MG63 (cell line): Measurements from ENCODE around the gene PAX2. TPM values are rescaled to one million over a fixed set of nuclear protein-coding genes. Genes with fewer than 3 reads are reported as not detected.

Experiments used
- DNase-seq: peaks from one replicate; pipeline ENCODE4 v3.0.0-alpha.2; 2020
- H3K27me3 ChIP-seq: fragments of 250-450 bp; sonication (Bioruptor Pico); 2 replicates; pipeline ENCODE4 v1.5.1; 2020; ENCODE audit warnings: mild to moderate bottlenecking, moderate library complexity
- H3K36me3 ChIP-seq: fragments of 250-450 bp; sonication (Bioruptor Pico); 2 replicates; pipeline ENCODE4 v1.5.1; 2020; ENCODE audit warnings: mild to moderate bottlenecking, moderate library complexity
- H3K4me3 ChIP-seq: fragments of 250-450 bp; sonication (Bioruptor Pico); 2 replicates; pipeline ENCODE4 v1.5.1; 2020; ENCODE audit warnings: mild to moderate bottlenecking, moderate library complexity
- H3K9me3 ChIP-seq: fragments of 250-450 bp; sonication (Bioruptor Pico); 2 replicates; pipeline ENCODE4 v1.5.1; 2020; ENCODE audit warnings: mild to moderate bottlenecking, moderate library complexity
- total RNA-seq: library from RNA; depleted of rRNA; stranded (reverse); fragments of >200 nt; shearing (Covaris generic); gene quantifications from 2 replicates; pipeline ENCODE4 v1.2.3, GENCODE V29; 2014; ENCODE audit warnings: low replicate concordance

The PAX2 gene
- total RNA-seq, 1 experiment from 2014 or later = not detected

GRCh38 chr10:100763043-100763747 lies 17.8 kb downstream of the PAX2 start:
- Histone ChIP-seq H3K9me3 (no peaks in the 10 kb centered on the region), H3K36me3 (no peaks in the 10 kb centered on the region), H3K4me3 (no peak overlapping the region), H3K27me3 (peaks cover 15% of the 10 kb centered on the region)
- DNase-seq = no peak

GRCh38 chr10:100766693-100767421 lies 21.5 kb downstream of the PAX2 start:
- Histone ChIP-seq H3K4me3 (no peak overlapping the region), H3K9me3 (no peaks in the 10 kb centered on the region), H3K36me3 (no peaks in the 10 kb centered on the region), H3K27me3 (peaks cover 15% of the 10 kb centered on the region)
- DNase-seq = no peak

- Histone ChIP-seq H3K4me3 (no peak overlapping the region), H3K27me3 (peaks cover 15% of the 10 kb centered on the region), H3K36me3 (no peaks in the 10 kb centered on the region), H3K9me3 (no peaks in the 10 kb centered on the region)
- DNase-seq = no peak
These were observed 22.0 kb downstream of the PAX2 start for GRCh38 chr10:100767422-100767775.

GRCh38 chr10:100769481-100769880 lies 24.1 kb downstream of the PAX2 start:
- Histone ChIP-seq H3K27me3 (peaks cover 15% of the 10 kb centered on the region), H3K9me3 (no peaks in the 10 kb centered on the region), H3K4me3 (no peak overlapping the region), H3K36me3 (no peaks in the 10 kb centered on the region)
- DNase-seq = no peak

GRCh38 chr10:100773646-100774045 lies 28.3 kb downstream of the PAX2 start:
- no peaks in the 10 kb centered on the region for H3K9me3 ChIP-seq
- no peaks in the 10 kb centered on the region for H3K27me3 ChIP-seq
- no peak overlapping the region for H3K4me3 ChIP-seq
- DNase-seq = no peak
- no peaks in the 10 kb centered on the region for H3K36me3 ChIP-seq

GRCh38 chr10:100774223-100774622 lies 28.8 kb downstream of the PAX2 start:
- H3K27me3 ChIP-seq = no peaks in the 10 kb centered on the region
- no peaks in the 10 kb centered on the region for H3K9me3 ChIP-seq
- H3K4me3 ChIP-seq = no peak overlapping the region
- H3K36me3 ChIP-seq = no peaks in the 10 kb centered on the region
- DNase-seq = no peak

- no peak overlapping the region for H3K4me3 ChIP-seq
- no peak for DNase-seq
- H3K27me3 ChIP-seq = no peaks in the 10 kb centered on the region
- no peaks in the 10 kb centered on the region for H3K9me3 ChIP-seq
- no peaks in the 10 kb centered on the region for H3K36me3 ChIP-seq
These were observed 29.5 kb downstream of the PAX2 start for GRCh38 chr10:100774876-100775275.

GRCh38 chr10:100775386-100775785 lies 30.0 kb downstream of the PAX2 start:
- DNase-seq = peak; percentile 90
- H3K36me3 ChIP-seq = no peaks in the 10 kb centered on the region
- no peaks in the 10 kb centered on the region for H3K9me3 ChIP-seq
- no peaks in the 10 kb centered on the region for H3K27me3 ChIP-seq
- no peak overlapping the region for H3K4me3 ChIP-seq

- Histone ChIP-seq H3K4me3 (no peak overlapping the region), H3K36me3 (no peaks in the 10 kb centered on the region), H3K9me3 (no peaks in the 10 kb centered on the region), H3K27me3 (no peaks in the 10 kb centered on the region)
- DNase-seq = no peak
These were observed 30.5 kb downstream of the PAX2 start for GRCh38 chr10:100775871-100776270.

GRCh38 chr10:100776671-100777070 lies 31.3 kb downstream of the PAX2 start:
- DNase-seq = no peak
- Histone ChIP-seq H3K36me3 (no peaks in the 10 kb centered on the region), H3K4me3 (no peak overlapping the region), H3K9me3 (no peaks in the 10 kb centered on the region), H3K27me3 (no peaks in the 10 kb centered on the region)

GRCh38 chr10:100779329-100779728 lies 33.9 kb downstream of the PAX2 start:
- no peaks in the 10 kb centered on the region for H3K27me3 ChIP-seq
- H3K36me3 ChIP-seq = no peaks in the 10 kb centered on the region
- no peak for DNase-seq
- no peaks in the 10 kb centered on the region for H3K9me3 ChIP-seq
- H3K4me3 ChIP-seq = no peak overlapping the region

GRCh38 chr10:100780324-100780723 lies 34.9 kb downstream of the PAX2 start:
- Histone ChIP-seq H3K9me3 (no peaks in the 10 kb centered on the region), H3K27me3 (no peaks in the 10 kb centered on the region), H3K4me3 (no peak overlapping the region), H3K36me3 (no peaks in the 10 kb centered on the region)
- no peak for DNase-seq

- H3K4me3 ChIP-seq = no peak overlapping the region
- no peaks in the 10 kb centered on the region for H3K36me3 ChIP-seq
- no peaks in the 10 kb centered on the region for H3K9me3 ChIP-seq
- DNase-seq = no peak
- H3K27me3 ChIP-seq = no peaks in the 10 kb centered on the region
These were observed 35.8 kb downstream of the PAX2 start for GRCh38 chr10:100781145-100781665.

- H3K27me3 ChIP-seq = no peaks in the 10 kb centered on the region
These were observed 37.3 kb downstream of the PAX2 start for GRCh38 chr10:100782461-100783244.

GRCh38 chr10:100784126-100784525 lies 38.7 kb downstream of the PAX2 start:
- DNase-seq = no peak
- Histone ChIP-seq H3K27me3 (no peaks in the 10 kb centered on the region), H3K36me3 (no peaks in the 10 kb centered on the region), H3K9me3 (no peaks in the 10 kb centered on the region), H3K4me3 (no peak overlapping the region)

More at GRCh38 chr10:100782461-100783244, 37.3 kb downstream of the PAX2 start:
- Histone ChIP-seq H3K4me3 (no peak overlapping the region), H3K36me3 (no peaks in the 10 kb centered on the region), H3K9me3 (no peaks in the 10 kb centered on the region)
- DNase-seq = no peak

- H3K9me3 ChIP-seq = no peaks in the 10 kb centered on the region
- no peaks in the 10 kb centered on the region for H3K27me3 ChIP-seq
- H3K36me3 ChIP-seq = no peaks in the 10 kb centered on the region
- H3K4me3 ChIP-seq = no peak overlapping the region
- no peak for DNase-seq
These were observed 41.2 kb downstream of the PAX2 start for GRCh38 chr10:100786591-100786990.
